Measurements from ENCODE around the gene TARDBP.
"Not testable (repeated sequence)": the region's sequence is repeated elsewhere in the genome, so short reads cannot be mapped to it uniquely, and the experiment has no call there.

The TARDBP gene

GRCh38 chr1:11062965-11063401 lies 50.5 kb downstream of the TARDBP start:
- Histone ChIP-seq H3K27ac (no peak overlapping the region), H3K27me3 (no peaks in the 10 kb centered on the region), H3K4me1 (peaks cover 0 to 26% (median 22%) of the 10 kb centered on the region in 4 donors), H3K4me3 (no peak overlapping the region), H3K36me3 (peaks cover 27 to 51% (median 35%) of the 10 kb centered on the region in 3 donors), H3K9me3 (no peaks in the 10 kb centered on the region)
- intact Hi-C loops (cut with DNase I; ENCODE audit: low total_unique reads): no loop called here
- no peak for DNase-seq
- TF ChIP-seq, protein P1, sequence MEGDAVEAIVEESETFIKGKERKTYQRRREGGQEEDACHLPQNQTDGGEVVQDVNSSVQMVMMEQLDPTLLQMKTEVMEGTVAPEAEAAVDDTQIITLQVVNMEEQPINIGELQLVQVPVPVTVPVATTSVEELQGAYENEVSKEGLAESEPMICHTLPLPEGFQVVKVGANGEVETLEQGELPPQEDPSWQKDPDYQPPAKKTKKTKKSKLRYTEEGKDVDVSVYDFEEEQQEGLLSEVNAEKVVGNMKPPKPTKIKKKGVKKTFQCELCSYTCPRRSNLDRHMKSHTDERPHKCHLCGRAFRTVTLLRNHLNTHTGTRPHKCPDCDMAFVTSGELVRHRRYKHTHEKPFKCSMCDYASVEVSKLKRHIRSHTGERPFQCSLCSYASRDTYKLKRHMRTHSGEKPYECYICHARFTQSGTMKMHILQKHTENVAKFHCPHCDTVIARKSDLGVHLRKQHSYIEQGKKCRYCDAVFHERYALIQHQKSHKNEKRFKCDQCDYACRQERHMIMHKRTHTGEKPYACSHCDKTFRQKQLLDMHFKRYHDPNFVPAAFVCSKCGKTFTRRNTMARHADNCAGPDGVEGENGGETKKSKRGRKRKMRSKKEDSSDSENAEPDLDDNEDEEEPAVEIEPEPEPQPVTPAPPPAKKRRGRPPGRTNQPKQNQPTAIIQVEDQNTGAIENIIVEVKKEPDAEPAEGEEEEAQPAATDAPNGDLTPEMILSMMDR (IDR thresholded peaks at IDR 0.05): no peak

DNA sequence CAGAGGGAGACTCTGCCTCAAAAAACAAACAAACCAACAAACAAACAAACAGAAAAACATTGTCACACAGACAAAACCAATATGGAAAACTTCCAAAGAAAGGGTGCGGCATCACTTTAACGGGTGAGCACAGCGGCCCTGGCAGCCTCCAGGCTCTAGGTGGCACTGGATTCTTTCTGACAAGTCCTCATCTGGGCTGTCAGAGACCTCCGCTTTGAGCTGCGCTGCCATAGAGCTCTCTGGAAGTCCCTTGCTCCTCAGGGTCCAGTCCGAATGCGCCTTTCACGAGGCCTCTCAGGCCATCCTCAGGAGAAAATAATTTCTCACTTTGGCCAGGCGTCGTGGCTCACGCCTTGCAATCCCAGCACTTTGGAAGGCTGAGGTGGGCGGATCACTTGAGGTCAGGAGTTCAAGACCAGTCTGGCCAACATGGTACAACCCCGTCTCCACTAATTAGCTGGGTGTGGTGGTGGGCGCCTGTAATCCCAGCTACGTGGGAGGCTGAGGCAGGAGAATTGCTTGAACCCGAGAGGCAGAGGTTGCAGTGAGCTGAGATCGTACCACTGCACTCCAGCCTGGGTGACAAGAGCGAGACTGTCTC lies 51.6 kb downstream of the TARDBP start:
- peaks cover 0 to 20% (median 16%) of the 10 kb centered on the region in 4 donors for H3K4me1 ChIP-seq
- H3K4me3 ChIP-seq; H3K27ac ChIP-seq; H3K9me3 ChIP-seq; intact Hi-C loops (cut with DNase I; ENCODE audit: low total_unique reads); H3K27me3 ChIP-seq; DNase-seq: not testable (repeated sequence)
- H3K36me3 ChIP-seq: peaks cover 37 to 60% (median 46%) of the 10 kb centered on the region in 3 donors

- TF ChIP-seq, protein P1 (IDR thresholded peaks at IDR 0.05): no peak
- Histone ChIP-seq H3K9me3 (no peaks in the 10 kb centered on the region), H3K4me1 (peaks cover 0 to 15% (median 10%) of the 10 kb centered on the region in 4 donors), H3K4me3 (no peak overlapping the region), H3K36me3 (peaks cover 47 to 69% (median 55%) of the 10 kb centered on the region in 3 donors), H3K27ac (no peak overlapping the region), H3K27me3 (no peaks in the 10 kb centered on the region)
- intact Hi-C loops (cut with DNase I; ENCODE audit: low total_unique reads): no loop called here
- no peak for DNase-seq
These were observed 52.5 kb downstream of the TARDBP start for GRCh38 chr1:11064942-11065341.

GRCh38 chr1:11065796-11066195 lies 53.3 kb downstream of the TARDBP start:
- no peak overlapping the region for H3K27ac ChIP-seq
- no peaks in the 10 kb centered on the region for H3K9me3 ChIP-seq
- peaks cover 48 to 77% (median 60%) of the 10 kb centered on the region in 3 donors for H3K36me3 ChIP-seq
- intact Hi-C loops (cut with DNase I; ENCODE audit: low total_unique reads): no loop called here
- TF ChIP-seq, protein P1 (IDR thresholded peaks at IDR 0.05): no peak
- H3K27me3 ChIP-seq: no peaks in the 10 kb centered on the region
- H3K4me1 ChIP-seq: peaks cover 0 to 12% (median 9%) of the 10 kb centered on the region in 4 donors
- H3K4me3 ChIP-seq: no peak overlapping the region
- DNase-seq: peak in 1 of 2 donors; percentile 10

DNA sequence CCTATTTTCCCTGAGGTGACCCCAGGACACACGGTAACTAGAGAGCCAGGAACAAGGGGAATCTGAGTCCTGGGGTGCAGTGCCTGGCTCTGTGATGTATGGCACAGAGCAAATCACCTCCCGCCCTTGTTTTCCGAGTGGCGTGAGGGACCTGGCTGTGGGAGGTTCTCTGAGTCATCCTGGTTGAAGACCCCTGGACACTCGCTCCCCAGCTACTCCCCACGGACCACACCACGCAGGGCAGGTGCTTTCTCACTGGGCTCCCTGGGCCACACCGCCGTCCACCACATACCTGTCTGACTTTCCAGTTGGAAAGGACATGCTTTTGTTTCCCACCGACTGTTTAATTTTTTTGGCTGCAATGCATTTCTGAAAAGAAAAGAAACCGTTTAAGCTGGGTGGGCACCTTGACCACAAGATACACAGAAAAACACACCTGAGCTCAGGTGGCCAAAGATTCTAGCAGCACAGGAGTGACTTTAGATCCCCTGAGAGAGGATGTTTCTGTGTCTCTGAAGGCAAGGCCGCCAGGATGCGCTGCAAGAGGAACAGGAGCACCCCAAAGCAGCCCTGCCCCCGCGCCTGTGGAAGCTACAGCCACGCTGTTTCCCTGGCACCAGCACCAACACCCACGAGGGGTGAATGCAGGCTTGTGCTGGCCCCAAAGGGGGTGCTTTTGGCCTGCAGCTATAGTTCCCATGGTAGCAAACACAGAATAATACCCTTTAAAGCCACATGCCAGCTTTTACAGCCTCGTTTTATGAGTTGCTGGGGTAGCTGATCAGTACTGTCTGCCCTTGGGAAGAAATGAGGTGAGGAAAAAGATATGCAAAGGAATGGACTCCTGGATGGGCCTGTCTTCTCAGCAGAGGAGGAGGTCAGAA lies 55.5 kb downstream of the TARDBP start:
- Histone ChIP-seq H3K4me3 (no peak overlapping the region), H3K9me3 (no peaks in the 10 kb centered on the region), H3K27me3 (no peaks in the 10 kb centered on the region), H3K27ac (no peak overlapping the region), H3K4me1 (no peaks in the 10 kb centered on the region), H3K36me3 (peaks cover 61 to 98% (median 81%) of the 10 kb centered on the region in 3 donors)
- intact Hi-C loops (cut with DNase I; ENCODE audit: low total_unique reads): no loop called here
- DNase-seq: peak in 1 of 2 donors; percentile 57
- TF ChIP-seq, protein P1 (IDR thresholded peaks at IDR 0.05): no peak
